Measurements from ENCODE around the gene COX8A. TPM values are rescaled to one million over a fixed set of nuclear protein-coding genes. Genes with fewer than 3 reads are reported as not detected.
A peak's percentile ranks its signal among the peaks of the same experiment; 100 is the strongest.

Gene COX8A
- total and polyA plus RNA-seq, 2 of the 8 experiments (the other 6 are each of a cell fraction or from before 2014, with no cell fraction given): 365 to 1,720 TPM

GRCh38 chr11:63999349-64000025 lies 25.1 kb downstream of the COX8A start (continued):
- TF ChIP-seq POU5F1 (IDR thresholded peaks at IDR 0.05; ENCODE audit: low read depth, low read length) (no peak), RXRA (IDR thresholded peaks at IDR 0.05; ENCODE audit: insufficient read depth, low read depth, low read length) (no peak), EGR1 (IDR thresholded peaks at IDR 0.05; ENCODE audit: borderline replicate concordance, low read depth, low read length) (peak; percentile 40; the same call in 1 of the 2 replicates), CBX5 (IDR thresholded peaks at IDR 0.05; ENCODE audit: low read depth, low read length) (no peak), PHF8 (conservative IDR thresholded peaks at IDR 0.05; ENCODE audit: low read depth, low read length) (0 out of 2 replicates have a peak, but pooled peaks have one; percentile 18), BCL11A (IDR thresholded peaks at IDR 0.05; ENCODE audit: low read depth in 2 of 2, low read length in 2 of 2) (no peak), TEAD4 (IDR thresholded peaks at IDR 0.05; ENCODE audit: low read depth, low read length) (no peak), KDM5A (IDR thresholded peaks at IDR 0.05; ENCODE audit: low read length) (no peak), GABPA (IDR thresholded peaks at IDR 0.05; ENCODE audit: borderline replicate concordance, insufficient read depth, low read length) (no peak)
- TF ChIP-seq, protein P1, sequence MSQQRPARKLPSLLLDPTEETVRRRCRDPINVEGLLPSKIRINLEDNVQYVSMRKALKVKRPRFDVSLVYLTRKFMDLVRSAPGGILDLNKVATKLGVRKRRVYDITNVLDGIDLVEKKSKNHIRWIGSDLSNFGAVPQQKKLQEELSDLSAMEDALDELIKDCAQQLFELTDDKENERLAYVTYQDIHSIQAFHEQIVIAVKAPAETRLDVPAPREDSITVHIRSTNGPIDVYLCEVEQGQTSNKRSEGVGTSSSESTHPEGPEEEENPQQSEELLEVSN (IDR thresholded peaks at IDR 0.05): no peak
